Mesothelial cell of epicardium (in vitro differentiated cells): ENCODE data around the gene SAMD8. TPM values are rescaled to one million over a fixed set of nuclear protein-coding genes. Genes with fewer than 3 reads are reported as not detected.

Experiments
- DNase-seq, 2 experiments: peaks; one replicate each; pipeline ENCODE4 v3.0.0; 2021; ENCODE audit warnings: low spot score in 2 of 2; ENCODE audit not compliant: unreplicated experiment in 2 of 2
- H3K27ac Mint-ChIP-seq: 2 replicates; pipeline ENCODE4 v1.8.0; 2021; ENCODE audit warnings: mixed read lengths
- H3K27me3 Mint-ChIP-seq: 2 replicates; pipeline ENCODE4 v1.8.0; 2021; ENCODE audit warnings: low read depth, mixed read lengths
- H3K36me3 Mint-ChIP-seq: 2 replicates; pipeline ENCODE4 v1.8.0; 2021; ENCODE audit warnings: mixed read lengths
- H3K4me1 Mint-ChIP-seq: 2 replicates; pipeline ENCODE4 v1.8.0; 2021; ENCODE audit warnings: mixed read lengths
- H3K4me3 Mint-ChIP-seq: 2 replicates; pipeline ENCODE4 v1.8.0; 2021; ENCODE audit warnings: mild to moderate bottlenecking, moderate library complexity, mixed read lengths
- H3K9me3 Mint-ChIP-seq: 2 replicates; pipeline ENCODE4 v1.8.0; 2021; ENCODE audit warnings: mixed read lengths
- CTCF ChIP-seq: fragments of 200-600 bp; sonication (generic); IDR thresholded peaks from one replicate; pipeline ENCODE4 v1.5.0; 2021; ENCODE audit warnings: antibody characterized with exemption; ENCODE audit not compliant: unreplicated experiment
- total RNA-seq: library from RNA; stranded (reverse); gene quantifications from 3 replicates; pipeline ENCODE4 v1.2.1, GENCODE V29; 2021

The SAMD8 gene
- total RNA-seq, 1 donor from 2014 or later, result 25.6 TPM

GRCh38 chr10:75066271-75066670, 45.2 kb upstream of the SAMD8 start:
- Mint-ChIP-seq H3K36me3 (no peaks in the 10 kb centered on the region), H3K27ac (no peak overlapping the region)
- DNase-seq, result no peak

GRCh38 chr10:75067272-75067671, 44.2 kb upstream of the SAMD8 start:
- Mint-ChIP-seq H3K27me3 (no peaks in the 10 kb centered on the region), H3K27ac (no peak overlapping the region), H3K4me1 (peaks cover 41% of the 10 kb centered on the region), H3K36me3 (no peaks in the 10 kb centered on the region), H3K4me3 (no peak overlapping the region), H3K9me3 (no peaks in the 10 kb centered on the region)
- DNase-seq, result no peak
- TF ChIP-seq CTCF, result no peak

More at GRCh38 chr10:75066271-75066670, 45.2 kb upstream of the SAMD8 start:
- no peak for TF ChIP-seq CTCF
- H3K27me3 Mint-ChIP-seq, result no peaks in the 10 kb centered on the region
- no peak overlapping the region for H3K4me3 Mint-ChIP-seq
- peaks cover 37% of the 10 kb centered on the region for H3K4me1 Mint-ChIP-seq
- H3K9me3 Mint-ChIP-seq, result no peaks in the 10 kb centered on the region

GRCh38 chr10:75068523-75068922, 42.9 kb upstream of the SAMD8 start:
- H3K36me3 Mint-ChIP-seq, result no peaks in the 10 kb centered on the region
- TF ChIP-seq CTCF, result no peak
- H3K27me3 Mint-ChIP-seq, result no peaks in the 10 kb centered on the region
- H3K27ac Mint-ChIP-seq, result peak overlapping the region; percentile 64
- H3K9me3 Mint-ChIP-seq, result no peaks in the 10 kb centered on the region
- peaks cover 37% of the 10 kb centered on the region for H3K4me1 Mint-ChIP-seq
- no peak for DNase-seq
- no peak overlapping the region for H3K4me3 Mint-ChIP-seq

- H3K9me3 Mint-ChIP-seq, result no peaks in the 10 kb centered on the region
- no peaks in the 10 kb centered on the region for H3K27me3 Mint-ChIP-seq
- no peak for DNase-seq
- H3K36me3 Mint-ChIP-seq, result no peaks in the 10 kb centered on the region
- peaks cover 32% of the 10 kb centered on the region for H3K4me1 Mint-ChIP-seq
- no peak for TF ChIP-seq CTCF
- H3K27ac Mint-ChIP-seq, result peak overlapping the region; percentile 92
- H3K4me3 Mint-ChIP-seq, result no peak overlapping the region
These were observed 41.0 kb upstream of the SAMD8 start for GRCh38 chr10:75070476-75070875.

GRCh38 chr10:75070961-75071428, 40.5 kb upstream of the SAMD8 start:
- Mint-ChIP-seq H3K9me3 (no peaks in the 10 kb centered on the region), H3K4me1 (peaks cover 32% of the 10 kb centered on the region), H3K27me3 (no peaks in the 10 kb centered on the region), H3K4me3 (no peak overlapping the region), H3K36me3 (no peaks in the 10 kb centered on the region), H3K27ac (peak overlapping the region; percentile 92)
- no peak for TF ChIP-seq CTCF
- peak in 1 of 2 experiments; percentile 56 for DNase-seq

- Mint-ChIP-seq H3K4me1 (peaks cover 32% of the 10 kb centered on the region), H3K27me3 (no peaks in the 10 kb centered on the region), H3K9me3 (no peaks in the 10 kb centered on the region), H3K4me3 (no peak overlapping the region), H3K27ac (peak overlapping the region; percentile 72), H3K36me3 (no peaks in the 10 kb centered on the region)
- no peak for DNase-seq
- TF ChIP-seq CTCF, result no peak
These were observed 39.7 kb upstream of the SAMD8 start for GRCh38 chr10:75071756-75072155.
